Adipose tissue (tissue), 3 donors: ENCODE results near the gene PCYT1A. TPM values are rescaled to one million over a fixed set of nuclear protein-coding genes. Genes with fewer than 3 reads are reported as not detected.
"Not testable (repeated sequence)": the region's sequence is repeated elsewhere in the genome, so short reads cannot be mapped to it uniquely, and the experiment has no call there.

Experiments used
- H3K27ac ChIP-seq: one replicate; pipeline ENCODE4 v1.5.1; 2013; ENCODE audit warnings: low read depth, low read length
- WGBS, 3 donors: extraction: QIAGEN DNeasy Blood & Tissue Kit; methylation state at CpG; one replicate each; pipeline ENCODE4 v1.1.7; 2013; 5-methylcytosine and 5-hydroxymethylcytosine counted together
- polyA plus RNA-seq, 3 donors: library from polyadenylated mRNA; stranded (reverse); fragments of 200-250 nt; gene quantifications; one replicate each; pipeline ENCODE4 v1.2.3, GENCODE V29; 2013
- donor health status: healthy with polysubstance abuse.
- donor health status: Bipolar disorder and iron deficiency.
- donor health status: healthy.

The PCYT1A gene
- polyA plus RNA-seq, 3 donors: 12.9 to 39.8 (median 32.3) TPM

GRCh38 chr3:196246612-196247308 is 40.8 kb downstream of the PCYT1A start:
- H3K27ac ChIP-seq: no peak overlapping the region
- WGBS, 3 donors: 61 to 94% (median 79%) methylated on average over 12 to 13 of the region's 13 CpGs

- not testable (repeated sequence) for H3K27ac ChIP-seq
- 96 to 98% (median 97%) methylated on average over 25 to 34 of the region's 34 CpGs for whole genome bisulfite sequencing, 3 donors
These were observed 43.4 kb downstream of the PCYT1A start for GRCh38 chr3:196244166-196244565.

- H3K27ac ChIP-seq: no peak overlapping the region
- 85 to 87% (median 86%) methylated on average over 8 of the region's 8 CpGs for WGBS, 3 donors
These were observed 45.8 kb downstream of the PCYT1A start for GRCh38 chr3:196241704-196242103.

GRCh38 chr3:196240424-196240823 is 47.1 kb downstream of the PCYT1A start:
- H3K27ac ChIP-seq: no peak overlapping the region
- WGBS, 3 donors: 83 to 94% (median 83%) methylated on average over 4 of the region's 4 CpGs

- 78 to 84% (median 81%) methylated on average over 12 to 14 of the region's 14 CpGs for WGBS, 3 donors
- no peak overlapping the region for H3K27ac ChIP-seq
These were observed 48.6 kb downstream of the PCYT1A start for GRCh38 chr3:196238612-196239560.

- H3K27ac ChIP-seq: no peak overlapping the region
- 79 to 87% (median 86%) methylated on average over 5 of the region's 5 CpGs for WGBS, 3 donors
These were observed 50.3 kb downstream of the PCYT1A start for GRCh38 chr3:196237203-196237602.

GRCh38 chr3:196236223-196236622 is 51.3 kb downstream of the PCYT1A start:
- WGBS, 3 donors: 78 to 95% (median 82%) methylated on average over 8 of the region's 8 CpGs
- no peak overlapping the region for H3K27ac ChIP-seq

GRCh38 chr3:196235452-196236122 is 51.9 kb downstream of the PCYT1A start:
- H3K27ac ChIP-seq: no peak overlapping the region
- WGBS, 3 donors: 61 to 82% (median 63%) methylated on average over 12 of the region's 12 CpGs

GRCh38 chr3:196232882-196233251 is 54.7 kb downstream of the PCYT1A start:
- H3K27ac ChIP-seq: no peak overlapping the region
- 86 to 90% (median 88%) methylated on average over 8 of the region's 8 CpGs for WGBS, 3 donors

- no peak overlapping the region for H3K27ac ChIP-seq
- 93 to 95% (median 93%) methylated on average over 12 of the region's 12 CpGs for whole genome bisulfite sequencing, 3 donors
These were observed 55.2 kb downstream of the PCYT1A start for GRCh38 chr3:196232154-196232881.

GRCh38 chr3:196227629-196228493 is 59.7 kb downstream of the PCYT1A start:
- H3K27ac ChIP-seq: no peak overlapping the region
- 37 to 65% (median 54%) methylated on average over 24 of the region's 24 CpGs for WGBS, 3 donors

GRCh38 chr3:196227121-196227561 is 60.4 kb downstream of the PCYT1A start:
- no peak overlapping the region for H3K27ac ChIP-seq
- 71 to 79% (median 77%) methylated on average over 14 of the region's 14 CpGs for WGBS, 3 donors

- WGBS, 3 donors: 89 to 92% (median 92%) methylated on average over 15 of the region's 15 CpGs
- H3K27ac ChIP-seq: no peak overlapping the region
These were observed 61.7 kb downstream of the PCYT1A start for GRCh38 chr3:196225763-196226364.

- 96% methylated on average over 10 of the region's 10 CpGs for WGBS, 3 donors
These were observed 62.4 kb downstream of the PCYT1A start for GRCh38 chr3:196225086-196225485.

GRCh38 chr3:196222876-196223595 is 64.5 kb downstream of the PCYT1A start:
- WGBS, 3 donors: 37 to 65% (median 61%) methylated on average over 19 of the region's 19 CpGs
- no peak overlapping the region for H3K27ac ChIP-seq

More at GRCh38 chr3:196225086-196225485, 62.4 kb downstream of the PCYT1A start:
- H3K27ac ChIP-seq: no peak overlapping the region

GRCh38 chr3:196220991-196221390 is 66.5 kb downstream of the PCYT1A start:
- no peak overlapping the region for H3K27ac ChIP-seq
- WGBS, 3 donors: 58 to 90% (median 62%) methylated on average over 7 of the region's 7 CpGs
